Mammary epithelial cell (primary cell): ENCODE measurements around the gene AKAP1.

Experiments
- CTCF ChIP-seq, 2 donors: IDR thresholded peaks in 1 of 2; conservative IDR thresholded peaks in 1 of 2; 2 replicates each; pipeline ENCODE4 v1.5.1; 2011 to 2012; ENCODE audit warnings: inconsistent platforms in 2 of 2, low read length in 2 of 2, mild to moderate bottlenecking in 2 of 2, control low read depth in 1 of 2, low read depth in 1 of 2; ENCODE audit not compliant: insufficient read depth in 1 of 2; ENCODE audit errors: extremely low read depth in 1 of 2
- EZH2 ChIP-seq: IDR thresholded peaks from 2 replicates; pipeline ENCODE4 v1.6.1; 2012; ENCODE audit warnings: low read length, inconsistent platforms, borderline replicate concordance

GRCh38 chr17:57164814-57165213 lies 79.8 kb downstream of the AKAP1 start:
- TF ChIP-seq CTCF (conservative IDR thresholded peaks at IDR 0.05 in 1 of 2, IDR thresholded peaks at IDR 0.05 in 1 of 2; ENCODE audit: extremely low read depth in 1 of 2, insufficient read depth in 1 of 2, low read depth in 1 of 2, low read length in 2 of 2) (no peak), EZH2 (no peak)
